CD4-positive, alpha-beta T cell treated with Interferon alpha-2 for 1 hour (primary cell): Measurements from ENCODE around the gene VPS37D.
"Not testable (repeated sequence)": the region's sequence is repeated elsewhere in the genome, so short reads cannot be mapped to it uniquely, and the experiment has no call there.

Experiments used
- DNase-seq, 2 donors: peaks; one replicate each; pipeline ENCODE4 v3.0.0-alpha.2; 2020 to 2022

Gene VPS37D

GRCh38 chr7:73706126-73707044 lies 38.8 kb downstream of the VPS37D start:
- DNase-seq: no peak

DNA sequence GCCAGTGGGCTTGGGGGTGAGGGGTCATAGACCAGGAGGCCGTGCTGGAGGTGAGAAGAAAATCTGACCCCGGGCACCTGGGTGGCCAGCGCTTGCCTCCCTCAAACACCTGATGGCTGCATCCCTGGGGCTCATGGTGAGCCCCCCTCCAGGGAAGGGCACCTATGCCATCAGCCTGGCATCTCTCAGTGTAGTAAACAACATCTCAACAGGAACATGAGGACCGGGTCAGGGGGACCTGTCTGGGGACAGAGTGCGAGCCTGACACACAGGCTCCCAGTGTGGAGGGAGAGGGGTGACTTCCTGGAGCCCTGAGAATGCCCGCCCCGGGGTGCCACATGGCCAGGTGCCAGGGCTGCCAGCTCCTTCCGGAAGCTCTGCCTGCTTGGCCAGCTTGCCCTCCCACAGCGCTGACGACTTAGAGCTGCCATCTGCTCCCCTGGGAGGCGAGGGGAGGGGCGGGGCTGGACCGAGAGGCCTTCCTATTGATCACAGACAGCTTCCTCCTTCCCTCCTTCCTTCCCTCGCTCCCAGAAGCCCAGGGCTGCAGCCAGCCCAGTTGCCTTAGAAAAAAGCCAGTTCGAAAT lies 39.5 kb downstream of the VPS37D start:
- peak; percentile 25 to 34 for DNase-seq

DNA sequence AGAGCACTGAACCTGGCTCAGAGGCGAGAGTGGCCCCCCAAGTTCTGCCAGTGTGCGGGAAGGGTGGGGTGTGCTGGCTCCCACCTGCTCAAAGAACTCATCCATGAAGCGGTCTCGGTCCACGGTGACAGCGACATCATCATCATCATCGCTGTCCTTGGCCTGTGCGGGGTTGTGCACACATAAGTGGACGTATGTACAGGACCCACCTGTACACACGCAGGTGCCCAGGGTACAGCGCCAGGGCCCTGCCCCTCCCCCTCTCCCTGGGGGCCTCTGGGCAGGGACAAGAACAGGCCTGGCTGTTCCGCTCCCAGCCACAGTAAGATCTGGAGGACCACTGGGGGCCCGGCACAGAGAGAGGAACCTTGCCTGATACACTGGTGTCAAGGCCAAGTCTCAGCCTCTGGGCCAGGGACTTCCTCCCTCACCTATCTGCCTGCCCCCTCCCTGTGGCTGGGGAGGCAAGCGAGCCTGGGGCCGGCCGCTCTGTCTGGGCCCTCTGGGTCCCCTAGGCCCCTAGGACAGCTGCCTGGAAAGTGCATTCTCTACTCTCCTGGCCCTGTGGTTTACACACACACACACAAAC lies 41.4 kb downstream of the VPS37D start:
- no peak for DNase-seq

GRCh38 chr7:73712773-73713172 lies 45.1 kb downstream of the VPS37D start:
- DNase-seq: no peak

DNA sequence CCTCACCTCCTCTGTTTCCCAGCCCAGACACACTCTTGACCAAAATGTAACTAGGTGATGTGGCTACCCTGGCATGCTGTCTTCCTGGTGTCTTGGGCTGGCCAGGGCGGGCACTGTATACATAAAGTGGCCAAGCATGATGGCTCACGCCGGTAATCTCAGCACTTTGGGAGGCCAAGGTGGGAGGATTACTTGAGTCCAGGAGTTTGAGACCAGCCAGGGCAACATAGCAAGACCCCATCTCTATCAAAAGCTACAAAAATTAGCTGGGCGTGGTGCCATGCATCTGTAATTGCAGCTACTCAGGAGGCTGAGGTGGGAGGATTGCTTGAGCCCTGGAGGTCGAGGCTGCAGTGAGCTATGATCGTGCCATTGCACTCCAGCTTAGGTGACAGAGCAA lies 45.7 kb downstream of the VPS37D start:
- not testable (repeated sequence) for DNase-seq

- DNase-seq: no peak
These were observed 48.2 kb downstream of the VPS37D start for GRCh38 chr7:73715648-73716317.

- no peak for DNase-seq
These were observed 48.8 kb downstream of the VPS37D start for GRCh38 chr7:73716318-73716890.

GRCh38 chr7:73717025-73717807 lies 49.6 kb downstream of the VPS37D start:
- DNase-seq: no peak

DNA sequence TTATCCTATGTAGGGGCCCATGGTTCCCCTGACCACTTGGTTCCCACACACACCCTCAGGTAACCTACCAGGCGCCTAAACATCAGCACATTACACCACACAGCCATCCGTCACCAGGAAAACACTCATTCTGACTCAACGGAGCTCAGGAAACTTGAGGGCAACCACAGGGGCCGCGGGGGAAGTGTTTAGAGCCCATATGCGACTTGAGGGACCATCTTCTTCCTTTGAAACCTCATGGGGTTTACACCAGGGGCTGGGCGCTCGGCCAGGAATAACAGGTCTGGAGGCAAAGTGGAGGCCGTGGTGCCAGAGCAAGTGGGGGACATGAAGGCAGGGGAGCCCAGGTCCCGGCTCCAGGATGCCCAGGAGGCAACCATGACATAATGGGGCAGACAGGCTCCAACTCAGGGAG lies 50.4 kb downstream of the VPS37D start:
- DNase-seq: peak; percentile 53 to 71

DNA sequence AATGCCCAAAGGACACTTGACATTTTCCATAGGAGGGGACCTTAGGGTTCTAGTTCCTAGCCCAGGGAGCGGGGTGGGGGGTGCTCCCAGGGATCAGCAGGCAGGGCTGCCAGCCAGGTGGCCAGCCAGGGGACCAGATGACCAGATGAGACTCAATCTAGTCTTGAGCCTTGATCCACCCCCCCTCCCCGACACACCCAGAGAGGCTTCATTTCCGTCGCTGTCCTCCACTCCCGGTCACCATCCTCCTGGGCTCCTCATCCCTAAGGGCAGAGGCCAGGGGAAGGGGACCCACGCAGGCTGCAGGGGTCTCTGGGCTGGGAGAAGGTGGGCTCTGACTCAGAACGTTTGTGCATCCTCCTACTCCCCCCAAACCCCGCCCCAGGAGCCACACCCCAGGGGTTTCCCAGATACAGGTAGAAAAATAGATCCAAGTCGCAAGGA lies 50.8 kb downstream of the VPS37D start:
- peak in 1 of 2 donors; percentile 23 for DNase-seq

- DNase-seq: peak; percentile 68 to 80
These were observed 51.5 kb downstream of the VPS37D start, which contains the start of gene STX1A for GRCh38 chr7:73718905-73719805. STX1A (minus strand) TSS chr7:73719669; CDS start chr7:73719631, 38 bp downstream.

GRCh38 chr7:73719806-73720169 lies 52.2 kb downstream of the VPS37D start:
- DNase-seq: no peak

- not testable (repeated sequence) for DNase-seq
These were observed 52.8 kb downstream of the VPS37D start for GRCh38 chr7:73720443-73720842.

DNA sequence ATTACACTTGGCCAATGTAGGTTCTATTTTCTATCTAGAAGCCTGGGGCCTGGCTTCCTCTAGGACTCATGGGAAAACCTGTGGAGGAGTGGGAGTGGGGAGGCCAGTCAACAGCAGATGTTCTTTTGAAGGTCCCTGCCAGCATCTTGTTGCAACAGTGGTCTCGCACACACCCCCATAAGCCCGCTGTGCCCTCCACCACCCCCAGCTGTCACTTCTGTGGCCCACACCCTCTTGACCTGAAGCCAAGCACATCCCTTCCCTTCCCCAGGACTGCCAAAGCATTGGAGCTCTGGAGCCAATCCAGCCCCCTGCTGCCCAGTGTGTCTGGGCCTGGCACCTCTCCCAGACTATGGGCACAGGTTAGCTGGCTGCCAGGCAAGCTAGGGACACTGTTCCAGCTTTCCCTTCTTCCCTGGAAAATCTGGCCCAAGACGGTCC lies 53.8 kb downstream of the VPS37D start:
- no peak for DNase-seq
